GM18526 (cell line): ENCODE results near the gene THRA.

ENCODE experiments used
- POLR2A ChIP-seq: IDR thresholded peaks from 3 replicates; pipeline ENCODE4 v1.6.1; 2011; ENCODE audit not compliant: insufficient read length; ENCODE audit errors: extremely low read depth

Gene THRA, protein sequence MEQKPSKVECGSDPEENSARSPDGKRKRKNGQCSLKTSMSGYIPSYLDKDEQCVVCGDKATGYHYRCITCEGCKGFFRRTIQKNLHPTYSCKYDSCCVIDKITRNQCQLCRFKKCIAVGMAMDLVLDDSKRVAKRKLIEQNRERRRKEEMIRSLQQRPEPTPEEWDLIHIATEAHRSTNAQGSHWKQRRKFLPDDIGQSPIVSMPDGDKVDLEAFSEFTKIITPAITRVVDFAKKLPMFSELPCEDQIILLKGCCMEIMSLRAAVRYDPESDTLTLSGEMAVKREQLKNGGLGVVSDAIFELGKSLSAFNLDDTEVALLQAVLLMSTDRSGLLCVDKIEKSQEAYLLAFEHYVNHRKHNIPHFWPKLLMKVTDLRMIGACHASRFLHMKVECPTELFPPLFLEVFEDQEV

DNA sequence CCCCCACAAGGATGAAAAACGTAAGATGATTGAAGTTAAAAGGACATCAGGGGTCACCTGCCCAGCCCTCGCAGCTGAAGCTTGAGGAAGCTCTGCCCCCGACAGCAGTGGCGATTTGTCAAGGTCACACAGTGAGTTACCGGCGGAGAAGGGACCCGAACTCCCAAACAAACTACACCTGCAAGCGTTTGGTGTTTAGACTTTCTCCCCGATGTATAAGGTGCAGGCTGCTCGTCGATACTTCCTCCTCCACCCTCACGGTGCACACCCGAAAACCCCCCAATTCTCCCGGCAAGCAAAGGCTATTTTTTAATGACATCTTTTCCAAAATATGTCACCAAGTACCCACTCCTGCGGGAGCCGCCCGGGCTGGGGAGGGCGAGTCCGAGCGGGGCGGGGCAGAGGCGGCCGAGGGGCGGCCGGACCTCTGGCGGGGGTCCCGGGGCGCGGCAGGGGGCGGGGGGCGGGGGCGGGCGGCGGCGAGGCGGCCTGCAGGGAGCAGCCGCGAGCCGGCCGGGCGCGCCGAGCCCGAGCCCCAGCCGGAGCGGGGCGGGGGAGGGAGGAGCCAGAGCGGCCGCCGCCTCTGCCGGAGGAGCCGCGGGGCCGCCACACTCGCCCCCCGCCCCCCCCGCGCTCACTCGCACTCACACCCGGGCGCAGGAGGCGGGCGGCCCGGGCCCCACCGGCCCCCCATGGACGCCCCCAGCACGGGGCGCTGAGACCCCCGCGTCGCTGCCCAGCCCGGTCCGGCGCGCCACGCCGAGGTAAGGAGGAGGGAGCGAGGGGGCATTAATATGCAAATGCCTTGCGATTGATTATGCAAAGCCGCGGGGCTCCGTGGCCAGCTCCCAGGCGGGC, at the start of gene THRA:
Gene THRA (plus strand): TSS at position 637 of the 858 bp plus-strand sequence. CDS start 11,524 bp downstream, outside the sequence.
- no peak for TF ChIP-seq POLR2A

DNA sequence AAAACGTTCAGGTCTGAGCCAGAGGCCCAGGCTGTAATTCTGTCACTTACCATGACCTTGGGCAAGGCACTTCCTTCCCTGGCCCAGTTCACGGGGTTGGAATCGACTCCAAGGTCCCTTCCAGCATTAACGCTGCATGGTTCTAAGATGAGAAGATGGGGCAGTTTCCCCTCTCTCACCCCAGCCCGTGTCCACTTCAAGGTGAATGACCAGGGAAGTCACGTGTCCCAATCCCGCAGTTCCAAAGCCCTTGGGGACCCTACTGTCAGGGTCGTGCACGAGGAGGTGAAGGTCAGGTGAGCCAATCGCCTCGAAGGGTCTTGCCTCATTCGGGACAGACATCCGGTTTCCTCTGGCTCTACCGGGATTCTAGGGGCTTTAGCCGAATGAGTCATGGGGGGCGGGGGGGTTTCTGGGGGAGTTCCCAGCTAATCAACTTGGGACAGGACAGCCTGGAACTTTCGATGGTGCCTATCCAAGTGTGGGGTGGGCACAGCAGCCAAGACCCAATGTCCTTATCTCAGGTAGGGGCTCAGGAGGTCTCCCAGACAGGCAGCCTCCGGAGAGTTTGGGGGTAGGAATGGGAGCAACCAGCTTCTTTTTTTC, 48.3 kb upstream of the THRA start:
- no peak for TF ChIP-seq POLR2A

DNA sequence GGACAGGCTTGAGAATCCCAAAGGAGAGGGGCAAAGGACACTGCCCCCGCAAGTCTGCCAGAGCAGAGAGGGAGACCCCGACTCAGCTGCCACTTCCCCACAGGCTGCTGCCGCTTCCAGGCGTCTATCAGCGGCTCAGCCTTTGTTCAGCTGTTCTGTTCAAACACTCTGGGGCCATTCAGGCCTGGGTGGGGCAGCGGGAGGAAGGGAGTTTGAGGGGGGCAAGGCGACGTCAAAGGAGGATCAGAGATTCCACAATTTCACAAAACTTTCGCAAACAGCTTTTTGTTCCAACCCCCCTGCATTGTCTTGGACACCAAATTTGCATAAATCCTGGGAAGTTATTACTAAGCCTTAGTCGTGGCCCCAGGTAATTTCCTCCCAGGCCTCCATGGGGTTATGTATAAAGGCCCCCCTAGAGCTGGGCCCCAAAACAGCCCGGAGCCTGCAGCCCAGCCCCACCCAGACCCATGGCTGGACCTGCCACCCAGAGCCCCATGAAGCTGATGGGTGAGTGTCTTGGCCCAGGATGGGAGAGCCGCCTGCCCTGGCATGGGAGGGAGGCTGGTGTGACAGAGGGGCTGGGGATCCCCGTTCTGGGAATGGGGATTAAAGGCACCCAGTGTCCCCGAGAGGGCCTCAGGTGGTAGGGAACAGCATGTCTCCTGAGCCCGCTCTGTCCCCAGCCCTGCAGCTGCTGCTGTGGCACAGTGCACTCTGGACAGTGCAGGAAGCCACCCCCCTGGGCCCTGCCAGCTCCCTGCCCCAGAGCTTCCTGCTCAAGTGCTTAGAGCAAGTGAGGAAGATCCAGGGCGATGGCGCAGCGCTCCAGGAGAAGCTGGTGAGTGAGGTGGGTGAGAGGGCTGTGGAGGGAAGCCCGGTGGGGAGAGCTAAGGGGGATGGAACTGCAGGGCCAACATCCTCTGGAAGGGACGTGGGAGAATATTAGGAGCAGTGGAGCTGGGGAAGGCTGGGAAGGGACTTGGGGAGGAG, 47.5 kb upstream of the THRA start, which contains the start of gene CSF3:
Gene CSF3 (plus strand): TSS at position 436 of the 993 bp plus-strand sequence. CDS start 35 bp downstream, at position 471.
- TF ChIP-seq POLR2A: no peak

DNA sequence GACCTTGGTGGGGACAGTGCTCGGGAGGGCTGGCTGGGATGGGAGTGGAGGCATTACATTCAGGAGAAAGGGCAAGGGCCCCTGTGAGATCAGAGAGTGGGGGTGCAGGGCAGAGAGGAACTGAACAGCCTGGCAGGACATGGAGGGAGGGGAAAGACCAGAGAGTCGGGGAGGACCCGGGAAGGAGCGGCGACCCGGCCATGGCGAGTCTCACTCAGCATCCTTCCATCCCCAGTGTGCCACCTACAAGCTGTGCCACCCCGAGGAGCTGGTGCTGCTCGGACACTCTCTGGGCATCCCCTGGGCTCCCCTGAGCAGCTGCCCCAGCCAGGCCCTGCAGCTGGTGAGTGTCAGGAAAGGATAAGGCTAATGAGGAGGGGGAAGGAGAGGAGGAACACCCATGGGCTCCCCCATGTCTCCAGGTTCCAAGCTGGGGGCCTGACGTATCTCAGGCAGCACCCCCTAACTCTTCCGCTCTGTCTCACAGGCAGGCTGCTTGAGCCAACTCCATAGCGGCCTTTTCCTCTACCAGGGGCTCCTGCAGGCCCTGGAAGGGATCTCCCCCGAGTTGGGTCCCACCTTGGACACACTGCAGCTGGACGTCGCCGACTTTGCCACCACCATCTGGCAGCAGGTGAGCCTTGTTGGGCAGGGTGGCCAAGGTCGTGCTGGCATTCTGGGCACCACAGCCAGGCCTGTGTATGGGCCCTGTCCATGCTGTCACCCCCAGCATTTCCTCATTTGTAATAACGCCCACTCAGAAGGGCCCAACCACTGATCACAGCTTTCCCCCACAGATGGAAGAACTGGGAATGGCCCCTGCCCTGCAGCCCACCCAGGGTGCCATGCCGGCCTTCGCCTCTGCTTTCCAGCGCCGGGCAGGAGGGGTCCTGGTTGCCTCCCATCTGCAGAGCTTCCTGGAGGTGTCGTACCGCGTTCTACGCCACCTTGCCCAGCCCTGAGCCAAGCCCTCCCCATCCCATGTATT, 46.5 kb upstream of the THRA start:
- no peak for TF ChIP-seq POLR2A

DNA sequence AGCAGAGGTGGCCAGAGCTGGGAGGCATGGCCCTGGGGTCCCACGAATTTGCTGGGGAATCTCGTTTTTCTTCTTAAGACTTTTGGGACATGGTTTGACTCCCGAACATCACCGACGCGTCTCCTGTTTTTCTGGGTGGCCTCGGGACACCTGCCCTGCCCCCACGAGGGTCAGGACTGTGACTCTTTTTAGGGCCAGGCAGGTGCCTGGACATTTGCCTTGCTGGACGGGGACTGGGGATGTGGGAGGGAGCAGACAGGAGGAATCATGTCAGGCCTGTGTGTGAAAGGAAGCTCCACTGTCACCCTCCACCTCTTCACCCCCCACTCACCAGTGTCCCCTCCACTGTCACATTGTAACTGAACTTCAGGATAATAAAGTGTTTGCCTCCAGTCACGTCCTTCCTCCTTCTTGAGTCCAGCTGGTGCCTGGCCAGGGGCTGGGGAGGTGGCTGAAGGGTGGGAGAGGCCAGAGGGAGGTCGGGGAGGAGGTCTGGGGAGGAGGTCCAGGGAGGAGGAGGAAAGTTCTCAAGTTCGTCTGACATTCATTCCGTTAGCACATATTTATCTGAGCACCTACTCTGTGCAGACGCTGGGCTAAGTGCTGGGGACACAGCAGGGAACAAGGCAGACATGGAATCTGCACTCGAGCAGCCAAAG, 45.2 kb upstream of the THRA start:
- no peak for TF ChIP-seq POLR2A

DNA sequence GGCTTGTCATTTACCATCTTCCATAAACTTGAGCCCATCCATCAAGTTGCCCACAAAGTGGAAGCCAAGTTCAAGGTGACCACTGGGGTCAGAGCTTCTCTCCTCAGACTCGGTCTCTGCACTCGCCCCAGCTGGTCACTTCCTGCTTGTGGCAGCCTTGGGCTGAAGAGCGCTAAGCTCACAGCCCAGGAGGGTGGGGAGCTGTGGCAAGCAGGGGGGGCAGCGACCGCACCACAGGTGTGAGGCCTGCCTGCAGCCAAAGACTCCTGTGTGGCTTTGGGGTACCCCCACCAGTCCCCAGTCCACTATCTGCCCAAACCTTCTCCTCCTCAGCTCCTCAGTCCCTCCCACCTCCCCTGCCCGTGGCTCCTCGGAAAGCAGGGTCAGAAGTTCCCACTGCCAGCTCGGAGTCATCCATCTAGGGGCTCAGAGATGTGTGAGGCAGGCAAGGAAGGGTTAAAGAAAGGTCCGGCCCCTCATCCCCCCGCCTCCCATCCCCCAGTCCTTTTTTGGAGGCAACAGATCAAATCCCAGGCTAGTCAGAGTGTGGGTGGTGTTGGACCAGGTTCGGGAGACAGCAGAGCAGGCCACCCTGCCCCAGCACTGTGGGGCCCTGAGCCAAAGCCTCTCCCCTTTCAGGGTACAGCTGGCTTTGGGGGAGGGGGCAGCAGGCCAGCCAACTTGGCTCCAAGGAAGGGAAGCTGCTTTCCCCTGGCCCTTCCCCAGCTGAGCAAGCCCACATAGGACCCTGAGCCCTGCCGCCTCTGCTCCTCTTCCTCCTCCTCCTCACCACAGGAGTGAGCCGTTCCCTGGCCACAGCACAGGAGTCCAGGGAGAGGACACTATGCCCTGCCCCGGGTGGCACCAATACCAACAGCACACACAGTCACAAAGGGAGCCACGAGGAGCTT, 44.3 kb upstream of the THRA start:
- TF ChIP-seq POLR2A: no peak

DNA sequence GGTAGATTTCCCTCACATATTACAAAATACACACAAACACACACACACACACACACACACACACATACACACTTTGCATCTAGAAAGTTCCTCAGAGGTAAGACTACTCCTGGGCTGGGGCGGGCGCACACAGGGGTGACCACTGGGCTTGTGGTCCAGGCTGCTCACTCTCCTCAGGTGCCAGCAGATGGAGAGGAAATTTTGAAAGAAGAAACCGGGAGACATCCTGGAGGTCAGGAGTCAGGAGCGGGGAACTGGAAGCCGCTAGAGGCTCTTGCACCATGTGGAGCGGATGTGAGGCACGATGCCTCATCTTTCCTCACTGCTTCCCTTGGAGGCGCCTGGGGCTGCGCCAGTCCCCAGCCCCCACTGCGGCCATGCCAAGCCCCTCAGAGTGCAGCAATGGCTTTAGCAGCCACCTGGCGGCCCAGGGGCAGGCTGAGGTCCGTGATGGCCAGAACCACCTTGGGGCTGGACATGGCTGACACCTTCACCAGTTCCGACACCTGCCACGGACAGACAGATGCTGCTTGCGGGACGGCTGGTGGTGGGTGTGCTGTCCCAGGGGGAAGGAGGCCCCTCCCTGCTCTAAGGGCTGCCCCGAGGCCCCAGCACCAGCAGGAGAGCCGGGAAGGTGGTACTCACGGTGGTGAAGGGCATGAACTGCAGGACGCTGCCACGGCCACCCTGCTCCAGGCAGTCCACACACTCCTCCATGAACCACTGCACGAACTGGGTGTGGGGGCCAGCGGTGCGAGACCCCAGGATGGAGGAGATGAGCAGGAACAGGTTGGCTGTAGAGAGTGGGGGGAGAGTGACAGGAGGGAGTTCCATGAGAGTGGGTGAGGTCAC, 43.4 kb upstream of the THRA start:
- TF ChIP-seq POLR2A: no peak

DNA sequence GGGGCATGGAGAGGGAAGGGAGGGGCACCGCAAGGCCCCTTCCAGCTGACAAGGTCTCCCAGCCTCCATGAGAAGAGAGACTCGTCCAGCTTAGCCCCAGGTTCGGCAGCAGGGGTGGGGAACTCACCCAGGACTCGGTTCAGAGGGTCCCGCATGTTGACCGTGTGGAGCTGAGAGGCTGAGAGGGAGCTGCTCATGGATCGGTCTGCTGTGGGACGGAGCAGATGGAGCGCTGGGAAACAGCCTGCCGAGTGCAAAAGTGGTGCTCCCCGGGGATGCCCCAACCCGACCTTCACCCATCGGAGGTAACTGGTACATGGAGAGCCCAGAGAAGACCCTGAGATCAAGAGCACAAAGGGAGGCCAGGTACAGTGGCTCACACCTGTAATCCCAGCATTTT, 42.6 kb upstream of the THRA start:
- no peak for TF ChIP-seq POLR2A

DNA sequence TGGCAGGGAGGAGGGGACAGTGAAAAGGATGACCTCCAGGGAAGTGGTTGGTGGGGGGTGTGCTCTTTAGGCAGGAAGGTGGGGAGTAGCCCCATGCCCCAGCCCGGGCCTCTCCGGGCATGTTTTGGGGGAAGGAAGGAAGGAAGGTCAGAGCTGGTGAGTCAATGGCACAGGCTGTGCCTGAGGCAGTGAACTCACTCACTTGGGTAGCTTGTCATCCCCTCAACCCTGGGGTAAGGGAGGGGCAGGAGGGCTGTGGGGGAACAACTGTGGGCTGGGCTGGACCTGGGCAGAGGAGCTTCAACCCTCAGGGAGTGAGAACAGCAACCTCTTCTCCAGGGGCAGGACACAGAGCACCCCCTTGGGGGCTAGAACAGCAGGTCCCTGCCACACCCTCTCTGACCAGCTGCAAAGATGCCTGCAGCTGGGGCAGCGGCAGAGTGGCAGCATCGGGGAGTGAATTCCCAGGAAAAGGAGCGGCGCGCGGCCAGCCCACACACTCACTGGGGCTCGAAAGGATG, 41.3 kb upstream of the THRA start:
- TF ChIP-seq POLR2A: no peak

DNA sequence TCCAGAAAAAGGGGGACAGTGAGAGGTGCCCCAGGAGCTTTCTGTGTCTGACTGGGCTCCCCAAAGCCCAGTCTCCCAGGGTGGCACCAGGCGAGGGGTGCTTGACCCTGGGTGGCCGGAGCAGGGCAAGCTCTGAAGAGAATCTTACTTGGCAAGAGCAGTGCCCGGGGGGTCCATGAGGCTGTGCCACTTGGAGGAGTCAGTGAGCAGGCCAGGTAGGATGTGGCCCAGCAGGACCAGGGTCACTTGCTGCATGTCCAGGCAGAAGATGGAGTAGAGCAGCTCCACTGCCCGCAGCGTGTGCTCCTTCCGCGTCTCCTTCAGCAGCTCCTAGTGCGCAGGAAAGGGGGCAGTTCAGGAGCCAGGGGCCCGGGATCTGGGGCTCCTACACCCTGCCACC, 40.3 kb upstream of the THRA start:
- no peak for TF ChIP-seq POLR2A

DNA sequence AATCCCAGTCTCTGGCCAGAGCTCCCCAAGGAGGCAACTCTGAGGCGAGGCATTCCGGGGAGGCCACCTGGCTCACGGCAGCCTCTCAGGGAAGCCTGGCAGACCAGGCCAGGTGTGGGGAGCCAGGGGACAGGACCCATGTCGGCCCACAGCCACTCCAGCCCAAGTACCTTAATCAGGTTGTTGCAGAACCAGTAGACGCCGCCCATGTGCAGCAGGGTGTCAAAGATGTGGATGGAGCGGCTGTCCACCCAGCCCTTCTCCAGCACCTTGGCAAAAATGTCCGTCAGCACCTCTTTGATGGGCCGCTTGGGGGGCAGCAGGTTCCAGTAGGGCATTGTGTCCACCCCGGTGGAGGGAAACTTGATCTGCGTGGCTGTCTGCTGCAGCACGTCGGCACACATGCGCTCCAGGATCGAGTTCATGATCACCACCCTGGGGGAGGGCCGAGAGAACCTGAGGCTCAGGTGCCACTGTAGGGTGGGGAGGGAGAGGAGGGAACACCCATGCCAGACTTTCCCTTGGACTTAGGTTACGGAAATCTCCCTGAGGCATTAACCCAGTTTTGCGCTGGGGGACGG, 39.7 kb upstream of the THRA start:
- no peak for TF ChIP-seq POLR2A
